Neural cell (in vitro differentiated cells): ENCODE measurements around the gene FOXO1. TPM values are rescaled to one million over a fixed set of nuclear protein-coding genes. Genes with fewer than 3 reads are reported as not detected.

ENCODE experiments used
- H2AFZ ChIP-seq: fragments of 200-600, 300-800 bp; sonication (generic), shearing (Covaris generic); 2 replicates; pipeline ENCODE4 v1.6.0; 2014; ENCODE audit warnings: low read depth, mild to moderate bottlenecking, antibody characterized with exemption, low read length, moderate library complexity
- H3F3A ChIP-seq: fragments of 200-600 bp; shearing (Covaris generic); 2 replicates; pipeline ENCODE4 v1.6.1; 2016; ENCODE audit warnings: mild to moderate bottlenecking, moderate library complexity, mixed read lengths, antibody characterized with exemption, low read length; ENCODE audit not compliant: insufficient read depth, poor library complexity, severe bottlenecking
- H3K27ac ChIP-seq: fragments of 200-600, 300-800 bp; sonication (generic), shearing (Covaris generic); 2 replicates; pipeline ENCODE4 v1.5.1; 2014; ENCODE audit warnings: mild to moderate bottlenecking, low read length, moderate library complexity
- H3K27me3 ChIP-seq: fragments of 300-800, 200-600 bp; sonication (generic), shearing (Covaris generic); 2 replicates; pipeline ENCODE4 v1.6.0; 2014; ENCODE audit warnings: mild to moderate bottlenecking, low read depth, low read length, moderate library complexity; ENCODE audit not compliant: insufficient read depth
- H3K36me3 ChIP-seq: fragments of 300-800, 200-600 bp; sonication (generic), shearing (Covaris generic); 2 replicates; pipeline ENCODE4 v1.5.1; 2014; ENCODE audit warnings: mild to moderate bottlenecking, antibody characterized with exemption, low read length, moderate library complexity; ENCODE audit not compliant: insufficient read depth
- H3K4me2 ChIP-seq: fragments of 300-800, 200-600 bp; sonication (generic), shearing (Covaris generic); 2 replicates; pipeline ENCODE4 v1.6.0; 2014; ENCODE audit warnings: mild to moderate bottlenecking, low read length
- H3K4me3 ChIP-seq: fragments of 300-800, 200-600 bp; sonication (generic), shearing (Covaris generic); 2 replicates; pipeline ENCODE4 v1.5.1; 2014; ENCODE audit warnings: mild to moderate bottlenecking, low read length, moderate library complexity
- H3K79me2 ChIP-seq: fragments of 200-600 bp; shearing (Covaris generic); replicated peaks from 2 replicates; pipeline ENCODE4 v1.6.0; 2014; ENCODE audit warnings: mild to moderate bottlenecking, low read length, moderate library complexity; ENCODE audit not compliant: insufficient read depth
- H3K9ac ChIP-seq: fragments of 300-800, 200-600 bp; sonication (generic), shearing (Covaris generic); 2 replicates; pipeline ENCODE4 v1.6.1; 2016; ENCODE audit warnings: mild to moderate bottlenecking, low read length, mixed read lengths
- H3K9me2 ChIP-seq: fragments of 200-600 bp; shearing (Covaris generic); 2 replicates; pipeline ENCODE4 v1.6.1; 2016; ENCODE audit warnings: mild to moderate bottlenecking, low read length, mixed read lengths; ENCODE audit not compliant: insufficient read depth
- H3K9me3 ChIP-seq: fragments of 200-600, 300-800 bp; sonication (generic), shearing (Covaris generic); 2 replicates; pipeline ENCODE4 v1.6.1; 2016; ENCODE audit warnings: mild to moderate bottlenecking, mixed run types, low read length, moderate library complexity, mixed read lengths
- H4K20me1 ChIP-seq: fragments of 200-600 bp; shearing (Covaris generic); 2 replicates; pipeline ENCODE4 v1.6.1; 2016; ENCODE audit warnings: mild to moderate bottlenecking, mixed run types; ENCODE audit not compliant: insufficient read depth
- EP300 ChIP-seq: fragments of 450-650 bp; conservative IDR thresholded peaks from 2 replicates; pipeline ENCODE4 v1.6.1; 2014; ENCODE audit warnings: antibody characterized with exemption, mild to moderate bottlenecking, moderate library complexity; ENCODE audit not compliant: poor library complexity, severe bottlenecking
- EZH2 ChIP-seq: fragments of 200-600, 300-800 bp; shearing (Covaris generic), sonication (generic); IDR thresholded peaks from 2 replicates; pipeline ENCODE4 v1.6.1; 2014; ENCODE audit warnings: antibody characterized with exemption, low read length, borderline replicate concordance, mild to moderate bottlenecking; ENCODE audit not compliant: insufficient read depth, poor library complexity, severe bottlenecking
- MXI1 ChIP-seq: fragments of 450-650 bp; conservative IDR thresholded peaks from 2 replicates; pipeline ENCODE4 v1.6.1; 2014; ENCODE audit warnings: antibody characterized with exemption, mild to moderate bottlenecking; ENCODE audit not compliant: poor library complexity, severe bottlenecking
- POLR2AphosphoS5 ChIP-seq: IDR thresholded peaks from 2 replicates; pipeline ENCODE4 v1.6.1; 2012
- RAD21 ChIP-seq: fragments of 450-650 bp; conservative IDR thresholded peaks from 2 replicates; pipeline ENCODE4 v1.6.1; 2014; ENCODE audit warnings: antibody characterized with exemption, mild to moderate bottlenecking, moderate library complexity
- SMC3 ChIP-seq: fragments of 450-650 bp; conservative IDR thresholded peaks from 2 replicates; pipeline ENCODE4 v1.6.1; 2014; ENCODE audit warnings: antibody characterized with exemption, mild to moderate bottlenecking, moderate library complexity; ENCODE audit not compliant: poor library complexity
- TAF1 ChIP-seq: IDR thresholded peaks from 2 replicates; pipeline ENCODE4 v1.6.1; 2012; ENCODE audit warnings: low read depth
- polyA plus RNA-seq: library from polyadenylated mRNA; depleted of rRNA; stranded (reverse); fragments of >200 nt; gene quantifications from 2 replicates; pipeline ENCODE4 v1.2.3, GENCODE V29; 2014
- TF ChIP-seq, protein P1 (sequence below): fragments of 450-650 bp; IDR thresholded peaks from 2 replicates; pipeline ENCODE4 v1.5.1; 2014; ENCODE audit warnings: antibody characterized with exemption, mild to moderate bottlenecking, moderate library complexity; ENCODE audit not compliant: poor library complexity, severe bottlenecking
- TF ChIP-seq, protein P2 (sequence below): IDR thresholded peaks from 2 replicates; pipeline ENCODE4 v1.6.1; 2012; ENCODE audit warnings: borderline replicate concordance

FOXO1 gene
- polyA plus RNA-seq, 1 donor from 2014 or later, result 1.2 TPM

DNA sequence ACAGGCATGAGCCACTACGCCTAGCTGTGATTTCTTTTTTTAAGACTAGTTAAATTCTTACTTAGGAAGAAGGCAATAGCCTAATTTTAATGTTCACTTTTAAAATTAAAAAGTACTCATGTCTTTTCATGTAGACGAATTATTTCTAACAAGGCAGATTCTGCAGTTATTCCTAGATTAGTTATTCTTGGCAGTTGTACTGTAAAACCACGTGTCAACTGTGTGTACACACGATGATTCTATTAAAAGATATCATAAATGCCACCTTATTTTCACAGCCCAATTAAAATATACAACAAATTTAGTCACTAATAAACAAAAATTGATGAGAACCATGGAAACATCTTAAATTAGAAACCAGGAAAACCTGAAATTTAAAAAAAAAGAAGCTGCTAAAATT lies 10.6 kb upstream of the FOXO1 start:
- Histone ChIP-seq H3K9me3 (no peaks in the 10 kb centered on the region), H3K4me3 (no peak overlapping the region), H3K27ac (no peak overlapping the region), H3K9me2 (no peaks in the 10 kb centered on the region), H2AFZ (no peak overlapping the region), H3K4me2 (no peak overlapping the region), H3K79me2 (no peaks in the 10 kb centered on the region), H3F3A (no peaks in the 10 kb centered on the region), H3K9ac (no peak overlapping the region), H3K36me3 (no peaks in the 10 kb centered on the region), H4K20me1 (no peaks in the 10 kb centered on the region), H3K27me3 (no peaks in the 10 kb centered on the region)
- TF ChIP-seq MXI1, result no peak
- no peak for TF ChIP-seq RAD21
- TF ChIP-seq EP300, result no peak
- TF ChIP-seq, protein P1, sequence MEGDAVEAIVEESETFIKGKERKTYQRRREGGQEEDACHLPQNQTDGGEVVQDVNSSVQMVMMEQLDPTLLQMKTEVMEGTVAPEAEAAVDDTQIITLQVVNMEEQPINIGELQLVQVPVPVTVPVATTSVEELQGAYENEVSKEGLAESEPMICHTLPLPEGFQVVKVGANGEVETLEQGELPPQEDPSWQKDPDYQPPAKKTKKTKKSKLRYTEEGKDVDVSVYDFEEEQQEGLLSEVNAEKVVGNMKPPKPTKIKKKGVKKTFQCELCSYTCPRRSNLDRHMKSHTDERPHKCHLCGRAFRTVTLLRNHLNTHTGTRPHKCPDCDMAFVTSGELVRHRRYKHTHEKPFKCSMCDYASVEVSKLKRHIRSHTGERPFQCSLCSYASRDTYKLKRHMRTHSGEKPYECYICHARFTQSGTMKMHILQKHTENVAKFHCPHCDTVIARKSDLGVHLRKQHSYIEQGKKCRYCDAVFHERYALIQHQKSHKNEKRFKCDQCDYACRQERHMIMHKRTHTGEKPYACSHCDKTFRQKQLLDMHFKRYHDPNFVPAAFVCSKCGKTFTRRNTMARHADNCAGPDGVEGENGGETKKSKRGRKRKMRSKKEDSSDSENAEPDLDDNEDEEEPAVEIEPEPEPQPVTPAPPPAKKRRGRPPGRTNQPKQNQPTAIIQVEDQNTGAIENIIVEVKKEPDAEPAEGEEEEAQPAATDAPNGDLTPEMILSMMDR, result no peak
- TF ChIP-seq, protein P2, sequence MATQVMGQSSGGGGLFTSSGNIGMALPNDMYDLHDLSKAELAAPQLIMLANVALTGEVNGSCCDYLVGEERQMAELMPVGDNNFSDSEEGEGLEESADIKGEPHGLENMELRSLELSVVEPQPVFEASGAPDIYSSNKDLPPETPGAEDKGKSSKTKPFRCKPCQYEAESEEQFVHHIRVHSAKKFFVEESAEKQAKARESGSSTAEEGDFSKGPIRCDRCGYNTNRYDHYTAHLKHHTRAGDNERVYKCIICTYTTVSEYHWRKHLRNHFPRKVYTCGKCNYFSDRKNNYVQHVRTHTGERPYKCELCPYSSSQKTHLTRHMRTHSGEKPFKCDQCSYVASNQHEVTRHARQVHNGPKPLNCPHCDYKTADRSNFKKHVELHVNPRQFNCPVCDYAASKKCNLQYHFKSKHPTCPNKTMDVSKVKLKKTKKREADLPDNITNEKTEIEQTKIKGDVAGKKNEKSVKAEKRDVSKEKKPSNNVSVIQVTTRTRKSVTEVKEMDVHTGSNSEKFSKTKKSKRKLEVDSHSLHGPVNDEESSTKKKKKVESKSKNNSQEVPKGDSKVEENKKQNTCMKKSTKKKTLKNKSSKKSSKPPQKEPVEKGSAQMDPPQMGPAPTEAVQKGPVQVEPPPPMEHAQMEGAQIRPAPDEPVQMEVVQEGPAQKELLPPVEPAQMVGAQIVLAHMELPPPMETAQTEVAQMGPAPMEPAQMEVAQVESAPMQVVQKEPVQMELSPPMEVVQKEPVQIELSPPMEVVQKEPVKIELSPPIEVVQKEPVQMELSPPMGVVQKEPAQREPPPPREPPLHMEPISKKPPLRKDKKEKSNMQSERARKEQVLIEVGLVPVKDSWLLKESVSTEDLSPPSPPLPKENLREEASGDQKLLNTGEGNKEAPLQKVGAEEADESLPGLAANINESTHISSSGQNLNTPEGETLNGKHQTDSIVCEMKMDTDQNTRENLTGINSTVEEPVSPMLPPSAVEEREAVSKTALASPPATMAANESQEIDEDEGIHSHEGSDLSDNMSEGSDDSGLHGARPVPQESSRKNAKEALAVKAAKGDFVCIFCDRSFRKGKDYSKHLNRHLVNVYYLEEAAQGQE, result no peak
- TF ChIP-seq TAF1, result no peak
- no peak for TF ChIP-seq POLR2AphosphoS5
- TF ChIP-seq EZH2, result no peak
- no peak for TF ChIP-seq SMC3

DNA sequence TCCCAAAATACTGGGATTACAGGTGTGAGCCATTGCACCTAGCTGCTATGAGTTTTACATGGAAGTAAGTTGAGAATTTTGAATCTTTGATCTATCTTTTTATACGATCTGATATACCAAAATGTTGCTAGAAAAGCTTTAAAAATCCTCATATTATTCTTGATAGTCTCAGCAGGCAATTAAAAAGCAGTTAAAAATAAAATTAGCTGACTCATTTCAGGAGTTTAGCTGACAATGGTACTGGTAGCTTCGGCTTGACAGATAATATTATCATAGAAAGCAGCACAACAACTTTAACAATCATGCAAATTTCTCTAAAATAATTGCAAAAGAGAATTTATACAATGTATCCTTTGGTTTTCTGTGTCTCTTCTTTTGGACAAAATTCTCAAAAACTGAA lies 9.6 kb upstream of the FOXO1 start:
- no peaks in the 10 kb centered on the region for H3K9me2 ChIP-seq
- TF ChIP-seq POLR2AphosphoS5 (no peak), RAD21 (no peak), MXI1 (no peak), EZH2 (no peak), EP300 (no peak), TAF1 (no peak), SMC3 (no peak)
- TF ChIP-seq, protein P1, result no peak
- TF ChIP-seq, protein P2, result no peak
- H3K9ac ChIP-seq, result no peak overlapping the region
- no peak overlapping the region for H2AFZ ChIP-seq
- H3K27ac ChIP-seq, result no peak overlapping the region
- H3K36me3 ChIP-seq, result no peaks in the 10 kb centered on the region
- no peak overlapping the region for H3K4me2 ChIP-seq
- H3F3A ChIP-seq, result no peaks in the 10 kb centered on the region
- no peaks in the 10 kb centered on the region for H3K27me3 ChIP-seq
- H3K4me3 ChIP-seq, result no peak overlapping the region
- H3K9me3 ChIP-seq, result no peaks in the 10 kb centered on the region
- H3K79me2 ChIP-seq, result no peaks in the 10 kb centered on the region
- no peaks in the 10 kb centered on the region for H4K20me1 ChIP-seq
